Hematopoietic multipotent progenitor cell treated with erythropoietin and hydrocortisone succinate and interleukin-3 and kit ligand, for 8 days (in vitro differentiated cells): Measurements from ENCODE around the gene GALK1.
A peak's percentile ranks its signal among the peaks of the same experiment; 100 is the strongest.
"Not testable (repeated sequence)": the region's sequence is repeated elsewhere in the genome, so short reads cannot be mapped to it uniquely, and the experiment has no call there.

ENCODE experiments used
- DNase-seq: peaks from one replicate; pipeline ENCODE4 v3.0.0-alpha.2; 2015

The GALK1 gene

DNA sequence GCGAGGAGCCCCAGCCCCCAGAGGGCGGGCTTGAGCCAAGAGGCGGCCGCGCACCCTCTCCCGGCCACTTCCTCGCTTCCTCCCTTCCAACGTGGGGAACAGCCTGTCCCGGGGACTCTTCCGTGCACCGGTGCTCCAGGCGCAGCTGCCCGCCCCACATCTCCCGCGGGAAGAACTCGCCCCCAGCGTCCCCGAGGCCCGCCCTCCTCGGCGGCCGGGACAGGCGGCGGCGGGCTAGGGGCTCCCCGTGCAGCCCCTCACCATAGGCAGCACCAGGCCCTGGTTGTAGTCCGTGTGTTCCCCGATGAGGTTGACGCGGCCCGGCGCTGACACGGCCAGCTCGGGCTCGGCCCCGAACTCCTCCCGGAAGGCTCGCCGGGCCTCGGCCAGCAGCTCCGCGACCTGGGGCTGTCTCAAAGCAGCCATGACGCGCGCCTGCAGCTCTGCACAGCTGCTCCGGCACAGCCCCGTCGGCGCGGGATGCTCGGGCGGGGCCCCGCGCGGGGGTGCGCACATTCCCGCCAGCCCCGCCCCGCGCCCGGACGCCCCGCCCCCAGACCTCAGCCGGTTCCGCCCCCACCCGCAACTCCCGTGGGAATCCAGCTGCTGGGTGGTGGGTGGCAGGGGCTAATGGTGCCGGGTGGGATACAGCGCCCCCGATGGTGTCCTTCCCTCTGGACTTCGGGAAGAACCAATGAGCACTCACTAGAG is at the start of gene GALK1:
Gene GALK1 (minus strand): TSS at position 482 of the 711 bp plus-strand sequence. CDS start 56 bp downstream, at position 426.
- peak; percentile 68 for DNase-seq

DNA sequence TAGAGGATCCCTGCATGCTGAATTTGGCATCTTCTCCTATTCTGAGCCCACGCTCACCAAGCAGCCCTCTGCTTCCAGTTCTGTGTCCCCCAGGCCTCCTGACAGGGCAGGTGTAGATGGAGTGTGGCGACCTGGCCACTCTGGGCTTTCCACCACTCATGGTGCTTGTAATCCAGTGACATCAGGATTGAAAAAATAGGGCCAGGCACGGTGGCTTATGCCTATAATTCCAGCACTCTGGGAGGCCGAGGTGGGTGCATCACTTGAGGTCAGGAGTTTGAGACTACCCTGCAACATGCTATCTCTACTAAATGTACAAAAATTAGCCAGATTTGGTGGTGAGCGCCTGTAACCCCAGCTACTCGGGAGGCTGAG is 49.0 kb upstream of the GALK1 start:
- DNase-seq = no peak

GRCh38 chr17:75813081-75814020 is 48.4 kb upstream of the GALK1 start:
- no peak for DNase-seq

GRCh38 chr17:75812096-75813013 is 47.4 kb upstream of the GALK1 start:
- DNase-seq = no peak

DNA sequence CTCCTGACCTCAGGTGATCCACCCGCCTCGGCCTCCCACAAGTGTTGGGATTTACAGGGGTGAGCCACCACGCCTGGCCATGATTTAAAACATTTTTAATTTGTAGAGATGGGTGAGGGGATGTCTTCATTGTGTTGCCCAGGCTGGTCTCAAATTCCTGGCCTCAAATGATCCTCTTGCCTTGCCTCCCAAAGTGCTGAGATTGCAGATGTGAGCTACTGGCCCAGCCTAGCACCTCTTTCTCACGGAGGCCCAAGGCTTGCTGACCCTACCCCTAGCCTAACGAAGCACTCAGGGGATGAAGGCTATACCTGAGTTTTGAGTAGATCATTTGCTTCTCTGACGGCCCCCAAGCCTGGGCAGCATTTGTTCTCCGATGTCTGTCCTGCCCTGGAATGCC is 46.2 kb upstream of the GALK1 start:
- no peak for DNase-seq

- DNase-seq = not testable (repeated sequence)
Measured at GRCh38 chr17:75810756-75811155, 45.8 kb upstream of the GALK1 start.

- no peak for DNase-seq
Measured at GRCh38 chr17:75810216-75810615, 45.2 kb upstream of the GALK1 start.

GRCh38 chr17:75809631-75810111 is 44.7 kb upstream of the GALK1 start:
- no peak for DNase-seq

DNA sequence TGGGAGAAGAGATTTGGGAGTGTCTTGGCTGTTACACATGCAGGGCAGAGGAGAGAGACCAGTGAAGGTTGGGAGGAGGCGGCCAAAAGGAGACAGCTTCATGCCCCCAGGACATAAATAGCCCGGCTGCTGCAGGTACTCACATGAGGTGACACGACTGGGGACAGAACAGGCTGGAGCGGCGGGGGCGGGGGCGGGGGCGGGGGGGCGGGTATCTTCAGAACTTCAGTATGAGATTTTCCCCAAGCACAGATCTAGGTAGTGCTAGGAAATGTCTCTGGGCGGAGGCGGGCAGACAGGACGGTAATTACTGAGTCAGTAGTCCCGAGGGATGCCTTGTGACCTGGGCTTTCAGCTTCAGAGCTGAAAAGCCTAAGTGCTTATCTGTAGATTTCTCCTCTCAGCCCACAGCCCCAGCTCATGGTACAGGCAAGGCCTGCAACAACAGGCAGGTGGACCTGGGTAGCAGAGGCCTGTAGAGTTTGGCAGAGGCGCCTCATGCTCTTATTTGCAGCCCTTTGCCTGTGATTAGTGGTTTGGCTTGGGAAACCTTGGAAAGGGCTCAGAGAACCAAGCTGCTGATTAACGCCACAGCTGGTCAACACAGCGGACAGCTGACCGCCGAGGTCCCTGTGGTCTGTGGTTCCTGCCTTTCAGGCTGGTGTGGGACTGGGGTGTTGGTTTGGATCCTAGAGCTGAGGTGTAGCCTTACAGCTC is 44.1 kb upstream of the GALK1 start:
- DNase-seq = no peak

- no peak for DNase-seq
Measured at GRCh38 chr17:75808549-75808904, 43.5 kb upstream of the GALK1 start.

DNA sequence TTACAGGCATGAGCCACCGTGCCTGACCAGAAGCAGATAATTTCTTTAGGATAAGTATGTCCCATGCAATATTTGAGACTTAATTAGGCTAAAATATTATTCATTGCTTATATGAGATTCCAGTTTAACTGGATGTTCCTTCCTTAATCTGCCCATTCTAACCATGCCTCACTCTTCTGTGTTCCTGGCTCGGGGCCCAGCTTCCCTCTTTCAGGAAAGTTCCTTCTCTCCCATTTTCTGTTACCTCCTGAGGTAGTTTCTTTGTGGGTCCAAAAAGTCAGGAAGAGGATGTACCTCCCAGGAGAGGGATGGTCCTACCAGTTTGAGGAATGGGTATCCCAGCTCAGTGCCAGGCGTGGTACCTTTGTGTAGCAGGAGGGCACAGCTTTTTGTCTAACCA is 42.9 kb upstream of the GALK1 start:
- DNase-seq = no peak

DNA sequence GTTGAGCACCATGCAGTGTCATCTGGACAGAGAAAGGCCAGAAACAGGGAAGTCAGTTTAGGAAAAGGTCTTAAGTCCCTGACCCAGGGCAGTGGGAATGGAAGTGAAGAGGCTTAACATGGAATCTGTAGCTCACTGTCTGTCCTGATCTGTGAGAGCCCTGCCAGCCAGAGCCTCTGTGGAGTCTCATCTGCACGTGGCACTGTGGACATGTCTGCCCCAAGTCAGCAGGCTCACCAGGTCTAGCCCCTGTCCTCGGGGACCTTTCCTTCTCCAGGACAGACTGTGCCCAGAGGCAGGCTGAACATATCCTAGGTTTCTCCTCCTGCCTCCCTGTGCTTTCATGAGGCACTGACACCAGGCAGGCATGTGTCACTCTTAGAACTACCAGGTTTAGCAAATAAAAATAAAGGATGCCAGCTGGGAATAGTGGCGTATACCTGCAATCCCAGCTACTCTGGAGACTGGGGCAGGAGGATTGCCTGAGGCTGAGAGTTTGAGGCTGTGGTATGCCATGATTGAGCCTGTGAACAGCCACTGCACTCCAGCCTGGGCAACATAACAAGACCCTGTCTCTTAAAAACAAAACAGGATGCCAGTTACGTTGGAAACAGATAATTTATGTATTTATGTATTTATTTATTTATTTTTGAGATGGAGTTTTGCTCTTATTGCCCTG is 42.0 kb upstream of the GALK1 start:
- no peak for DNase-seq

- no peak for DNase-seq
Measured at GRCh38 chr17:75803883-75804282, 38.9 kb upstream of the GALK1 start.

DNA sequence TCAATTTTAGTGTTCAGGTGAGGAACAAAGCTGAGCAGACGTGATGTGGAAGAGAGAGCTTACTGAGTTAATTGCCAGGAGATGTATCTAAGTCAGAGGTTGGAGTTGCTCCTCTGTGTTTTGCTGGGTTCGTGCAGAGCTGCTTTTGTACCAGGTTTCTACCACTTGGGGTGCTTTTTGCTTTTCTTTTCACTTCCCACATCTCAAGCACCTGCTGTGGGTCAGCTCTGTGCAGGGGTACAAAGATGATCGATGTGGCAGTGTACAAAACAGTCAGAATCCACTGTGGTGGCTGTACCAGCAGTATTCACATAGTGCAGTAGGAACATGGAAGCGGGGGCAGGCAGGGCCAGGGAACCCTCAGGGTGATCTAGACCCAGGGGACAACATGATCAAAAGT is 34.4 kb upstream of the GALK1 start:
- DNase-seq = no peak

DNA sequence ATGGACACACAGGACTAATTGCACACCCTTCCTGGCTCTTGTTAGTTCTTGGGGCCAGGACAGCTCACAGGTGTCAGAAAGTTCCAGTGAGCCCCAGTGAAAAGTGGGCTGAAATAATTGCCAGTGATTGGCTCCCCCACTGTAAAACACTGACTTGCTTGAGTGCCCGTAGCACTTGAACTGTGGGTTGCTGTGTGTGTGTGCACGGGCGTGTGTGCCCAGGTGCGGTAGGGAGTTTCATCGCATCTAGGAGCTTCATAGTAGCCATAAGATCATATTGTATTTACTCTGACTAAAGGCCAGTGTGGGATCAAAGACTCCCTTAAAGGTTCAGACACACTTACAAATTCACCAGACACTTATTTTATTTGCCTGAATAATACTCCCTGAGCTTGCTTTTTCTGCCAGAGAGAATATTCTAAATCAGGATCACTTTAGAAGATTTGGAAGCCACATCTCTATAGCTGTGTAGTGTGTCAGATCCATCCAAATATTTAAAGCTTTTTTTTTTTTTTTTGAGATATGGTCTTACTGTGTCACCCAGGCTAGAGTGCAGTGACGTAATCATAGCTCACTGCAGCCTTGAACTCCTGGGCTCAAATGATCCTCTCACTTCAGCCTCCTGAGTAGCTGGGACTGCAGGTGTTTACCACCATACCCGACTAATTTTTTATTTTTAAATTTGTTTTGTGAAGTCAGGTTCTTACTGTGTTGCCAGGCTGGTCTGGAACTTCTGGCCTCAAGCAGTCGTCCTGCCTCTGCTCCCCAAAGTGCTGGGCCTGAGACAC is 31.0 kb upstream of the GALK1 start:
- DNase-seq = no peak

DNA sequence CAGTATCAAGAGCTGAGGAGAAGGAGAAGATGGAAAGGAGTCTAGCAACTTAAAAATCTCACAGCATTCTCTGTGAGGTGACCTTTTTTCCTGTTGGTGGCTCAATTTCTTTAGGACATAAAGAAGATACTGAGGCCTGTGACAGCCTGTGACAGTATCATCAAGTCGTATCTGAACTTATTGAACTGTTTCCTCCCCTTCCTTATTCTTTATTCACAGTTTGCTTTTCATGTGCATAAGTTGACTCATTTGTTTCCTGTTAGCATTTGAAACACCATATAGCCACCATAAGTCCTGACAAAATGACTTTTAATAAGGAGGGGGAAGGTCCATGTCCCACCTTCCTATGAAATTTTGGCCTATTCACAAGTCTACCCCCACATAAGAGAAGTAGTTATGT is 28.5 kb upstream of the GALK1 start:
- DNase-seq = no peak

DNA sequence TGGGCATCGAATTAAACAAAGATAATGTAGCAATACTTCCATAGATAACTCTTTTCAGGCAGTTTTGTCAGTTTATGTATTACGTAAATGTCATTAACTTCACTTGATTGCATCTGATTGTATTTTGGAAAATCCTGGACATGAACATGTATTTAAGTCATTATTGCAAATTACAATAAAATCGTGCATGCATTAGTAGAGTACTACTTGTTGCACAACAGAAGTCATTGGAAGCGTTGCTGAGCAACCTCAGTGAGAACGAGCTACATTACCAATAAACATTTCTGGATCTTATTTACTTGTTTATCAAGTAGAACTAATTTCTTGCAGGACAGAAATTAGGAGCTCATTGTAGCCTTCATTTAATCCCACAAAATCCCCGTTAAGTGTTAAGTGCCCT is 26.3 kb upstream of the GALK1 start:
- DNase-seq = no peak

- DNase-seq = peak; percentile 93
Measured at GRCh38 chr17:75785016-75785890, 20.3 kb upstream of the GALK1 start.

DNA sequence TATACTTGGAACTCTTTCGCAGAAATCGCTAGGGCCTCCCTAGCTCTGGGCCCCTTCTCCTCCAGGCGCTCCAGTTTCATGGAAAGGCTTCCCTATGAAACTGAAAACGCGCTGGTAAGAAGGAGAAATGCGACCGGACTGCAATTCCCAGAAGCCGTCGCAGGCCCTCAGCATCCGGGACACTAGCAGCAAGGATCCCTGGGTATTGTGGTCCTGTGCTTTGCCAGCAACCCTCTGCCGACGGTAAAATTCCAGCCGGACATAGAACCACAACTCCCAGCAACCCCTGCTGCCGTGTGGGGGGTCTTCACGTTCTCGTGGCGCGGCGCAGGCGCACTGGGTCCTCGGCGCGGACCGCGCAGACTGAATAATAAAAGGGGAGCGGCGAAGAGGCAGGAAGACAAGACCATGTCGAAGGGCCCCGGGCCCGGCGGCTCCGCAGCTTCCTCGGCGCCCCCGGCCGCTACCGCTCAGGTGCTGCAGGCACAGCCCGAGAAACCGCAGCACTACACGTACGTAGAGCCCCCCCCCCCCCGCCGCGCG is 19.6 kb upstream of the GALK1 start, which contains the start of gene UNK:
Gene UNK (plus strand): TSS at position 334 of the 543 bp plus-strand sequence. CDS start 75 bp downstream, at position 409.
- peak; percentile 99 for DNase-seq
